GM18505 (cell line): ENCODE data around the gene PLEKHN1.
"Not testable (repeated sequence)": the region's sequence is repeated elsewhere in the genome, so short reads cannot be mapped to it uniquely, and the experiment has no call there.

Experiments
- ATAC-seq: cut with Tn5 transposase; IDR thresholded peaks from one replicate; pipeline ENCODE4 v1.9.1; 2021; ENCODE audit not compliant: unreplicated experiment
- POLR2A ChIP-seq: IDR thresholded peaks from 4 replicates; pipeline ENCODE4 v1.6.1; 2011; ENCODE audit warnings: borderline replicate concordance; ENCODE audit not compliant: insufficient read depth, insufficient read length; ENCODE audit errors: extremely low read depth

PLEKHN1 gene

DNA sequence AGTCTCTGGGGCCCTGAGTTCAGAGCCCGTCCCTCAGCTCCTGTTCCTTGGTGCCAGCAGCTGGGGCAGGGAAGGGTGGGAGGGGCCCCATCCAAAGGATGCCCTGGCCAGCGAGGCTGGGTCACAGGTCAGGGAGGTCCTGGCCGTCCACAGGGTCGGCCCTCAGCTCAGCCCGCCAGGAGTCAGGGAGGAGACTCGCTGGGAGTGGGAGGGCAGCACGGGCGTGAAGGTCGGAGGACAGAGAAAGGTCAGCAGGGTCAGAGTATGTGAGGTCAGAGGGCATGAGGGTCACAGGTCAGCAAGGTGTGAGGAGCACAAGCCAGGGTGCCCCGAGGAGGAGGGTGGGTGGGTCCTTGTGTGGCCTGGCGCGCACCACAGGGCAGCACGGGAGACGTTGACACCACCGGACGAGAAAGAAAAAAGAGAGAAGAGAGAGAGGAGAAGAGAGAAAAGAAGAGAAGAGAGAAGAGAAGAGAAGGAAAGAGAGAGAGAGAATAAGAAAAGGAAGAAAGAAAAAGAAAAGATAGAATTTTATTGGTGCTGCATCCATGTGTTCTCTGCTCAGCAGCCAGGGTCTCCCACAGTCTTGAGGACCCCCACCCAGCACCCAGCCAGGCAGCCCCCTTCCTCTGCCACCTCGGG is 8.5 kb downstream of the PLEKHN1 start:
- no peak for ATAC-seq
- no peak for TF ChIP-seq POLR2A

- no peak for ATAC-seq
- no peak for TF ChIP-seq POLR2A
Observed at GRCh38 chr1:975365-975764, 9.1 kb downstream of the PLEKHN1 start.

GRCh38 chr1:975896-976683 is 9.8 kb downstream of the PLEKHN1 start:
- no peak for TF ChIP-seq POLR2A
- ATAC-seq = no peak

GRCh38 chr1:976791-977190 is 10.5 kb downstream of the PLEKHN1 start:
- ATAC-seq = not testable (repeated sequence)

DNA sequence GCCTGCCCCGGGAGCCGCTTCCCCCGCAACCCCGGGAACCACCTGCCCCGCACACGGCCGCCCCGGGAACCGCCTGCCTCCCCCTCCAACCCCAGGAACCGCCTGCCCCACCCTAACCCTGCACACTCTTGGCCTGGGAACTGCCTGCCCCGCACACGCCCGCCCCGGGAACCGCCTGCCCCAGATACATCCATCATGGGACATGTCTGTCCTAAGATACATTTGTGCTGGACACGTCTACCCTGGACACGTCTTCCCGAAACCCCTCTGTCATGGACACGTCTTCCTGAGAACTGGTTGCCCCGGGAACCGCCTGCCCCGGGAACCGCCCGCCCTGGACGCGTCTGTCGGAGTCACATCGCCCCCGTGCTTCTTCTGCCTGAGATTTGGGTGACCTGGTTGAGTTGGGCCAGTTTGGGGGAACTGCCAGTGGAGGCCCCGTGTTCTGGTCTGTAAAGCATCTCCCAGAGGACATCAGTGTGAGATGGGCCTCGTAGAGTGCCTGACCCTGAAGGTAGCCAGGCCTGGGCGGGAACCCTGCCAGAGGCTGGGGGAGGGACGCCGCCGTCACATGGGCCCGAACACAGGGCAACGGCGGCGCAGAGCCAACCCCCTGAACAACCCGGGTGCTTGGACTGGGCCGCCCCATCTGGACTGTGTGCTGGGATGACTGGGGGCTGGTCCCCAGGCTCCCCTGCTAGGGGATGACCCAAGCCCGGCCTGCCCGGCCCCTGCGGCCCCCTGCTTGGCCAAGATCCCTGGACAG is 12.0 kb downstream of the PLEKHN1 start:
- ATAC-seq = no peak
- no peak for TF ChIP-seq POLR2A

GRCh38 chr1:978835-979743 is 12.8 kb downstream of the PLEKHN1 start:
- TF ChIP-seq POLR2A = no peak
- no peak for ATAC-seq

DNA sequence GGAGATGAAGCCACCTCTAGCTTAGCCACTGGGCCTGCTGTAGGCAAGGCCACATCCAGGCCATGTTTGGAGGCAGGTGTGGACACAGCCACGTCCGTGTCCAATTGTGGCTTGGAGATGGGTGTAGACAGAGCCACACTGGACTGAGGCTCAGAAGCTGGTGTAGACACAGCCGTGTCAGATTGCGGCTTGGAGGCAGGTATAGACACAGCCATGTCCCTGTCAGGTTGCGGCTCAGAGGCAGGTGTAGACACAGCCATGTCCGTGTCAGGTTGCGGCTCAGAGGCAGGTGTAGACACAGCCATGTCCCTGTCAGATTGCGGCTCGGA is 13.4 kb downstream of the PLEKHN1 start:
- TF ChIP-seq POLR2A = no peak
- ATAC-seq = no peak

- TF ChIP-seq POLR2A = no peak
- no peak for ATAC-seq
Observed at GRCh38 chr1:980137-980571, 13.9 kb downstream of the PLEKHN1 start.

DNA sequence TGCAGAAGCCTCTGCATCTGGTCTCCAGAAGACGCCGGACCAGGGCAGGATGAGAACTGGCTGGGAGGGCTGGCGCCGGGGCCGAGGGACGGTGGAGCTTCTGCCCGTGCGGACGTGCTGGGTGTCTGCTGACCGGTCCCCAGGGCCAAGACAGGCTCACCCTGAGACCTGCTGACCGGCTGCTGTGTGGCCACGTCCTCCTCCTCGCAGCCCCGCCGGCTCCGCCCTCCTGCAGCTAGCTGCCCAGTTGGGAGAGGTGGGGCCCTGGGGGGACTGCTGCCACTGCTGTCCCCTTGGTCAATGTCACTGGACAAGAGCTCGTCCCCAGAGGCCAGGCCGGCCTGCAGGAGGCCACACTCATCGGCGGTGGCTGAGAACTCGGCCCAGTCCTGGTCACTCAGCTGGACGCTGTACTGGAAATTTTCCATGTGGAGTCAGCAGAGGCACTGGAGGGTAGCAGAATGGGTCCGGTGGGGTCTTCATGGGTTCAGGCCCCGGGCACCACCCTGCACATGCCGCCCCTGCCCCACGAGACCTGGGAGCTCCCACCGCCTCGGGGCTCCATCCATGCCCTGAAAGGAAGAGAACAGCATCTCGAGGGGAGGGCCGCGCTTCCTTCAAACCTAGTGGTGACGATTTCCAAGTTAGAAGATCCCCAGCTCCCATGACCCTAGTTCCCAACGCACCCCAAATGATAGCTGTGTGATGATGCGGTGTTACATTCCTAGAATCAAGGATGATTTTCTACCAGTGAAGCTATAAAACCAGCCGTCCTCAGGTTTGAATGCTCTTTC is 14.5 kb downstream of the PLEKHN1 start:
- ATAC-seq = no peak
- no peak for TF ChIP-seq POLR2A

- no peak for ATAC-seq
- no peak for TF ChIP-seq POLR2A
Observed at GRCh38 chr1:981491-981954, 15.2 kb downstream of the PLEKHN1 start.

- no peak for ATAC-seq
- TF ChIP-seq POLR2A = no peak
Observed at GRCh38 chr1:981955-982558, 15.8 kb downstream of the PLEKHN1 start, which contains the start of gene PERM1. PERM1 (minus strand) TSS chr1:982093; CDS start chr1:981029, 1,064 bp downstream.
